GM19324 (cell line): ENCODE measurements around the gene GABRB1.
"Not testable (repeated sequence)": the region's sequence is repeated elsewhere in the genome, so short reads cannot be mapped to it uniquely, and the experiment has no call there.

ENCODE experiments used
- ATAC-seq: cut with Tn5 transposase; IDR thresholded peaks from one replicate; pipeline ENCODE4 v1.9.1; 2021; ENCODE audit warnings: mild to moderate bottlenecking, moderate library complexity; ENCODE audit not compliant: unreplicated experiment, low FRiP score

Gene GABRB1

GRCh38 chr4:47373174-47373573, 341.8 kb downstream of the GABRB1 start:
- ATAC-seq: no peak

GRCh38 chr4:47373709-47374108, 342.3 kb downstream of the GABRB1 start:
- ATAC-seq: no peak

GRCh38 chr4:47374477-47374876, 343.1 kb downstream of the GABRB1 start:
- no peak for ATAC-seq

- not testable (repeated sequence) for ATAC-seq
Measured at GRCh38 chr4:47378021-47378530, 346.7 kb downstream of the GABRB1 start.

GRCh38 chr4:47381172-47381571, 349.8 kb downstream of the GABRB1 start:
- ATAC-seq: no peak

GRCh38 chr4:47382846-47383360, 351.5 kb downstream of the GABRB1 start:
- no peak for ATAC-seq

- no peak for ATAC-seq
Measured at GRCh38 chr4:47383829-47384427, 352.6 kb downstream of the GABRB1 start.

GRCh38 chr4:47386146-47386545, 354.8 kb downstream of the GABRB1 start:
- no peak for ATAC-seq

- ATAC-seq: no peak
Measured at GRCh38 chr4:47386561-47387235, 355.3 kb downstream of the GABRB1 start.

GRCh38 chr4:47390428-47391125, 359.2 kb downstream of the GABRB1 start:
- ATAC-seq: no peak

GRCh38 chr4:47391256-47391655, 359.9 kb downstream of the GABRB1 start:
- ATAC-seq: no peak

GRCh38 chr4:47406408-47406807, 375.0 kb downstream of the GABRB1 start:
- no peak for ATAC-seq

GRCh38 chr4:47410271-47410670, 378.9 kb downstream of the GABRB1 start:
- ATAC-seq: no peak

GRCh38 chr4:47413521-47413920, 382.2 kb downstream of the GABRB1 start:
- ATAC-seq: no peak

GRCh38 chr4:47415719-47416118, 384.4 kb downstream of the GABRB1 start:
- ATAC-seq: no peak

- no peak for ATAC-seq
Measured at GRCh38 chr4:47418147-47418546, 386.8 kb downstream of the GABRB1 start.

- no peak for ATAC-seq
Measured at GRCh38 chr4:47419296-47419695, 387.9 kb downstream of the GABRB1 start.

GRCh38 chr4:47425628-47426027, 394.3 kb downstream of the GABRB1 start:
- no peak for ATAC-seq

GRCh38 chr4:47427935-47428334, 396.6 kb downstream of the GABRB1 start:
- ATAC-seq: no peak

GRCh38 chr4:47432749-47433148, 401.4 kb downstream of the GABRB1 start:
- no peak for ATAC-seq

GRCh38 chr4:47434931-47435330, 403.6 kb downstream of the GABRB1 start:
- no peak for ATAC-seq
